ENCODE data around the gene RAP1GDS1. TPM values are rescaled to one million over a fixed set of nuclear protein-coding genes. Genes with fewer than 3 reads are reported as not detected.

RAP1GDS1 gene
- total RNA-seq, 6 experiments from 2014 or later, result 66.8 to 78.7 (median 73.0) TPM

- no peak overlapping the region for H3K27ac Mint-ChIP-seq
- no peak for TF ChIP-seq CTCF (IDR thresholded peaks at IDR 0.05)
- no peaks in the 10 kb centered on the region for H3K9me3 Mint-ChIP-seq
- no peak overlapping the region for H3K4me3 Mint-ChIP-seq
- no peaks in the 10 kb centered on the region for H3K27me3 Mint-ChIP-seq (ENCODE audit: insufficient read depth)
- no peak for DNase-seq
- peaks cover 9% of the 10 kb centered on the region; the same call in 1 of the 2 replicates for H3K36me3 Mint-ChIP-seq (ENCODE audit: low read depth)
- H3K4me1 Mint-ChIP-seq (ENCODE audit: low read depth), result peaks cover 17% of the 10 kb centered on the region
Observed at GRCh38 chr4:98385831-98386230, 124.6 kb downstream of the RAP1GDS1 start.

GRCh38 chr4:98387345-98388026 lies 126.3 kb downstream of the RAP1GDS1 start:
- Mint-ChIP-seq H3K4me3 (no peak overlapping the region), H3K36me3 (ENCODE audit: low read depth) (peaks cover 16% of the 10 kb centered on the region; the same call in 1 of the 2 replicates), H3K9me3 (no peaks in the 10 kb centered on the region), H3K4me1 (ENCODE audit: low read depth) (peaks cover 13% of the 10 kb centered on the region), H3K27me3 (ENCODE audit: insufficient read depth) (no peaks in the 10 kb centered on the region), H3K27ac (no peak overlapping the region)
- TF ChIP-seq CTCF (IDR thresholded peaks at IDR 0.05), result no peak
- no peak for DNase-seq

- no peak overlapping the region for H3K4me3 Mint-ChIP-seq
- TF ChIP-seq CTCF (IDR thresholded peaks at IDR 0.05), result no peak
- H3K27me3 Mint-ChIP-seq (ENCODE audit: insufficient read depth), result no peaks in the 10 kb centered on the region; the same call in 1 of the 2 replicates
- H3K4me1 Mint-ChIP-seq (ENCODE audit: low read depth), result peaks cover 8% of the 10 kb centered on the region
- H3K9me3 Mint-ChIP-seq, result no peaks in the 10 kb centered on the region
- no peak for DNase-seq
- no peak overlapping the region for H3K27ac Mint-ChIP-seq
- peaks cover 50% of the 10 kb centered on the region for H3K36me3 Mint-ChIP-seq (ENCODE audit: low read depth)
Observed at GRCh38 chr4:98394134-98394533, 132.9 kb downstream of the RAP1GDS1 start.

- Mint-ChIP-seq H3K27ac (no peak overlapping the region), H3K36me3 (ENCODE audit: low read depth) (peaks cover 35% of the 10 kb centered on the region), H3K4me3 (no peak overlapping the region), H3K4me1 (ENCODE audit: low read depth) (no peaks in the 10 kb centered on the region), H3K9me3 (no peaks in the 10 kb centered on the region), H3K27me3 (ENCODE audit: insufficient read depth) (no peaks in the 10 kb centered on the region; the same call in 1 of the 2 replicates)
- no peak for TF ChIP-seq CTCF (IDR thresholded peaks at IDR 0.05)
- DNase-seq, result no peak
Observed at GRCh38 chr4:98399915-98400314, 138.7 kb downstream of the RAP1GDS1 start.

- peaks cover 20% of the 10 kb centered on the region for H3K36me3 Mint-ChIP-seq (ENCODE audit: low read depth)
- H3K4me3 Mint-ChIP-seq, result no peak overlapping the region
- no peaks in the 10 kb centered on the region for H3K27me3 Mint-ChIP-seq (ENCODE audit: insufficient read depth)
- no peaks in the 10 kb centered on the region for H3K4me1 Mint-ChIP-seq (ENCODE audit: low read depth)
- DNase-seq, result no peak
- no peaks in the 10 kb centered on the region for H3K9me3 Mint-ChIP-seq
- H3K27ac Mint-ChIP-seq, result no peak overlapping the region
- no peak for TF ChIP-seq CTCF (IDR thresholded peaks at IDR 0.05)
Observed at GRCh38 chr4:98406819-98407218, 145.6 kb downstream of the RAP1GDS1 start.

Measured in HFFc6 (cell line).